OCI-LY7 (cell line): ENCODE measurements around the gene FAM107B.

Experiments
- EZH2phosphoT487 ChIP-seq: fragments of 200-600 bp; sonication (generic); IDR thresholded peaks from 2 replicates; pipeline ENCODE4 v1.6.1; 2018; ENCODE audit warnings: low read depth, borderline replicate concordance, mild to moderate bottlenecking, mixed run types, antibody characterized with exemption, low read length, moderate library complexity, mixed read lengths
- TF ChIP-seq, protein P1 (sequence below): fragments of 200-600 bp; sonication (generic); conservative IDR thresholded peaks from 2 replicates; pipeline ENCODE4 v1.5.1; 2014; ENCODE audit warnings: mild to moderate bottlenecking, antibody characterized with exemption, low read length, moderate library complexity, mixed read lengths

DNA sequence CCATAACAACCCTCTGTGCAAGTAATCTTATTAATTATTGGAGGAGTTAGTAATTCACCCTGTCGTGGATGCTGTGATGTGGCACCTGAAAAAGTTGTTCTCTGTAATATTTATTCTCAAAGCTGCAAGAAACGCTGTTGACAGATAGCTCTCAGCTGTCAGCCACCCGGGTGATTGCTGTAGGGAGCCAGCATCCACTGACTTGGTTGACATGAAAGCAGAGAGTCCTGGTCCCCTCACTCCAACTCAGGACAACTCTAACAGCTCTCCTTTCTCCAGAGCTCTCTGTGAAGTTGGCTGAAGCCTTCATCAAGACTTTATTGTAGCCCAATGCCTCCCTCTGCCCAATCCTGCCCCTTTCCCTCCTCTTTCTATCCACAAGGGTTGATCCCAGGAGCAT, 98.0 kb downstream of the FAM107B start:
- TF ChIP-seq, protein P1, sequence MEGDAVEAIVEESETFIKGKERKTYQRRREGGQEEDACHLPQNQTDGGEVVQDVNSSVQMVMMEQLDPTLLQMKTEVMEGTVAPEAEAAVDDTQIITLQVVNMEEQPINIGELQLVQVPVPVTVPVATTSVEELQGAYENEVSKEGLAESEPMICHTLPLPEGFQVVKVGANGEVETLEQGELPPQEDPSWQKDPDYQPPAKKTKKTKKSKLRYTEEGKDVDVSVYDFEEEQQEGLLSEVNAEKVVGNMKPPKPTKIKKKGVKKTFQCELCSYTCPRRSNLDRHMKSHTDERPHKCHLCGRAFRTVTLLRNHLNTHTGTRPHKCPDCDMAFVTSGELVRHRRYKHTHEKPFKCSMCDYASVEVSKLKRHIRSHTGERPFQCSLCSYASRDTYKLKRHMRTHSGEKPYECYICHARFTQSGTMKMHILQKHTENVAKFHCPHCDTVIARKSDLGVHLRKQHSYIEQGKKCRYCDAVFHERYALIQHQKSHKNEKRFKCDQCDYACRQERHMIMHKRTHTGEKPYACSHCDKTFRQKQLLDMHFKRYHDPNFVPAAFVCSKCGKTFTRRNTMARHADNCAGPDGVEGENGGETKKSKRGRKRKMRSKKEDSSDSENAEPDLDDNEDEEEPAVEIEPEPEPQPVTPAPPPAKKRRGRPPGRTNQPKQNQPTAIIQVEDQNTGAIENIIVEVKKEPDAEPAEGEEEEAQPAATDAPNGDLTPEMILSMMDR, result no peak
- TF ChIP-seq EZH2phosphoT487, result no peak
